Measurements from ENCODE around the gene DIS3L2. TPM values are rescaled to one million over a fixed set of nuclear protein-coding genes. Genes with fewer than 3 reads are reported as not detected.
"Not testable (repeated sequence)": the region's sequence is repeated elsewhere in the genome, so short reads cannot be mapped to it uniquely, and the experiment has no call there.

Gene DIS3L2
- total and polyA plus RNA-seq, 2 experiments from 2014 or later = 15.2 to 25.3 TPM

- Histone ChIP-seq H3K36me3 (ENCODE audit: insufficient read depth) (no peaks in the 10 kb centered on the region), H3K27ac (ENCODE audit: low read depth) (no peak overlapping the region), H4K20me1 (replicated peaks; ENCODE audit: insufficient read depth) (no peaks in the 10 kb centered on the region), H2AFZ (no peak overlapping the region), H3K4me2 (0 out of 2 replicates have a peak overlapping the region, but pooled peaks have one; percentile 14), H3F3A (replicated peaks; ENCODE audit: low read depth) (0 out of 2 replicates have a peak, but pooled peaks cover 2% of the 10 kb centered on the region), H3K27me3 (ENCODE audit: insufficient read depth) (no peaks in the 10 kb centered on the region), H3K9me2 (ENCODE audit: insufficient read depth) (no peaks in the 10 kb centered on the region), H3K4me3 (no peak overlapping the region), H3K4me1 (ENCODE audit: insufficient read depth) (no peaks in the 10 kb centered on the region; the same call in 1 of the 2 replicates), H3K79me2 (replicated peaks; ENCODE audit: insufficient read depth) (no peaks in the 10 kb centered on the region)
- no peak overlapping the region for H3K27ac Mint-ChIP-seq
- no peak for DNase-seq (ENCODE audit: low spot score)
- H3K4me1 Mint-ChIP-seq = peaks cover 31% of the 10 kb centered on the region
- no peaks in the 10 kb centered on the region for H3K36me3 Mint-ChIP-seq (ENCODE audit: low read depth)
- no peaks in the 10 kb centered on the region; the same call in 2 of the 3 replicates for H3K9me3 Mint-ChIP-seq
- peaks cover 7% of the 10 kb centered on the region for H3K27me3 Mint-ChIP-seq (ENCODE audit: insufficient read depth, low read depth, poor library complexity)
- no peak overlapping the region for H3K4me3 Mint-ChIP-seq
- no peak for ATAC-seq
- no peak for TF ChIP-seq EZH2 (IDR thresholded peaks at IDR 0.05; ENCODE audit: low read depth, unreplicated experiment)
- TF ChIP-seq EZH2phosphoT487 (IDR thresholded peaks at IDR 0.05; ENCODE audit: unreplicated experiment) = no peak
These were observed 407.8 kb downstream of the DIS3L2 start for GRCh38 chr2:232369126-232369951.

GRCh38 chr2:232370007-232370406 lies 408.5 kb downstream of the DIS3L2 start:
- not testable (repeated sequence) for H3K4me3 ChIP-seq; H3K4me3 Mint-ChIP-seq; H3K27ac Mint-ChIP-seq; H3K27me3 Mint-ChIP-seq (ENCODE audit: insufficient read depth, low read depth, poor library complexity); H4K20me1 ChIP-seq (replicated peaks; ENCODE audit: insufficient read depth); H3K36me3 Mint-ChIP-seq (ENCODE audit: low read depth); H3K9me3 Mint-ChIP-seq; H2AFZ ChIP-seq; H3K4me2 ChIP-seq; H3F3A ChIP-seq (replicated peaks; ENCODE audit: low read depth); H3K36me3 ChIP-seq (ENCODE audit: insufficient read depth); H3K4me1 ChIP-seq (ENCODE audit: insufficient read depth); H3K27me3 ChIP-seq (ENCODE audit: insufficient read depth); H3K79me2 ChIP-seq (replicated peaks; ENCODE audit: insufficient read depth); H3K9me2 ChIP-seq (ENCODE audit: insufficient read depth); H3K27ac ChIP-seq (ENCODE audit: low read depth)
- 0 out of 4 replicates have a peak, but pooled peaks of 1 of the 2 experiments have one; percentile 3 for TF ChIP-seq CTCF (conservative IDR thresholded peaks at IDR 0.05; ENCODE audit: low read depth in 2 of 2)
- peak; percentile 37 for DNase-seq (ENCODE audit: low spot score)
- peak; percentile 27 for ATAC-seq
- H3K4me1 Mint-ChIP-seq = peaks cover 37% of the 10 kb centered on the region

GRCh38 chr2:232372231-232373208 lies 411.0 kb downstream of the DIS3L2 start:
- Mint-ChIP-seq H3K9me3 (no peaks in the 10 kb centered on the region), H3K4me1 (peaks cover 31% of the 10 kb centered on the region), H3K36me3 (ENCODE audit: low read depth) (no peaks in the 10 kb centered on the region), H3K4me3 (no peak overlapping the region), H3K27me3 (ENCODE audit: insufficient read depth, low read depth, poor library complexity) (peaks cover 2% of the 10 kb centered on the region), H3K27ac (no peak overlapping the region)
- H3K79me2 ChIP-seq (replicated peaks; ENCODE audit: insufficient read depth) = no peaks in the 10 kb centered on the region
- H4K20me1 ChIP-seq (replicated peaks; ENCODE audit: insufficient read depth) = no peaks in the 10 kb centered on the region
- H3K27ac ChIP-seq (ENCODE audit: low read depth) = no peak overlapping the region
- no peak for ATAC-seq
- no peak for DNase-seq (ENCODE audit: low spot score)
- no peaks in the 10 kb centered on the region for H3K9me2 ChIP-seq (ENCODE audit: insufficient read depth)
- 0 out of 2 replicates have a peak, but pooled peaks cover 4% of the 10 kb centered on the region for H3F3A ChIP-seq (replicated peaks; ENCODE audit: low read depth)
- H2AFZ ChIP-seq = no peak overlapping the region
- peaks cover 7% of the 10 kb centered on the region; the same call in 1 of the 2 replicates for H3K4me1 ChIP-seq (ENCODE audit: insufficient read depth)
- H3K4me3 ChIP-seq = no peak overlapping the region
- no peak overlapping the region for H3K4me2 ChIP-seq
- no peaks in the 10 kb centered on the region for H3K36me3 ChIP-seq (ENCODE audit: insufficient read depth)
- H3K27me3 ChIP-seq (ENCODE audit: insufficient read depth) = no peaks in the 10 kb centered on the region
- TF ChIP-seq CTCF (conservative IDR thresholded peaks at IDR 0.05; ENCODE audit: low read depth in 2 of 2) (no peak), EZH2 (IDR thresholded peaks at IDR 0.05; ENCODE audit: low read depth, unreplicated experiment) (no peak), ZNF114 (CRISPR knock-in tag; IDR thresholded peaks at IDR 0.05) (no peak), STAT1 (IDR thresholded peaks at IDR 0.05; ENCODE audit: unreplicated experiment) (no peak), NANOG (IDR thresholded peaks at IDR 0.05; ENCODE audit: borderline replicate concordance) (no peak), ETS1 (IDR thresholded peaks at IDR 0.05) (no peak), JUNB (IDR thresholded peaks at IDR 0.05; ENCODE audit: unreplicated experiment) (no peak)
